HG03175 (cell line): ENCODE measurements around the gene CDH4.

Experiments used
- ATAC-seq: cut with Tn5 transposase; IDR thresholded peaks from one replicate; pipeline ENCODE4 v1.9.1; 2021; ENCODE audit warnings: mild to moderate bottlenecking, moderate library complexity; ENCODE audit not compliant: unreplicated experiment

Gene CDH4

GRCh38 chr20:61924858-61925554 is 672.9 kb downstream of the CDH4 start:
- ATAC-seq, result no peak

GRCh38 chr20:61925555-61926252 is 673.6 kb downstream of the CDH4 start:
- no peak for ATAC-seq

DNA sequence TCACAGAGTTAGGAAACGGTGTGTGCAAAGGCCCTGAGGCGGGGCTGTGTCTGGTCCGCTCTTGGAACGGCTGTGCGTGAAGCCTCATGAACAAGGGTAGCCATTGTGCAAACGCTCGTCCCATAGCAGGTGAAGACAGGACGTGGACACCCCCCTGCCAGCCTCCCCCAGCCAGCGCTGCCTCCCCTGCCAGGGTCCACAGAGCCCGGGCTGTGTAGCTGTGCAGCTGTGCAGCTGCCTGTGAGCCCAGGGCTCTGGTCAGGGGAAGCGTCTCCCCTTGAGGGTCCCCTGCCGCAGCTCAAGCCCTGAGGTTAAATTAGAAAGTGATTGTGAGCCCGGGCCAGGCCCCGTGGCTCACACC is 674.2 kb downstream of the CDH4 start:
- no peak for ATAC-seq

DNA sequence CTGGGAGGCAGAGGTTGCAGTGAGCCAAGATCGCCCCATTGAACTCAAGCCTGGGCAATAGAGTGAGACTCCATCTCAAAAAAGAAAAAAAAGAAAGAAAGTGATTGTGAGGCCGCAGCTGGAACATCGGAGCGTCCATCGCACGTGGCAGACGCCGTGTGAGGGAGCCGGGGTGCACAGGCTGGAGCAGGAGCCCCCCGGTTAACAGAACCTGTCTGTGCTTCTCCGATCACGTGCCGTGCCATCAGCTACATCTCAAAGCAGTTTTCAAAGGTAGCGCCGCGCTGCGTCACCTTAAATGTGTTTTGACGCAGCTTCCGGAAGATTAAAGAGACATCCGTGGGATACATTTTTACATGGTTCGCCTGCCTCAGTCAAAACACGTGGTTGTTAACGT is 674.7 kb downstream of the CDH4 start:
- ATAC-seq, result no peak

- no peak for ATAC-seq
Observed at GRCh38 chr20:61927193-61927825, 675.2 kb downstream of the CDH4 start.

DNA sequence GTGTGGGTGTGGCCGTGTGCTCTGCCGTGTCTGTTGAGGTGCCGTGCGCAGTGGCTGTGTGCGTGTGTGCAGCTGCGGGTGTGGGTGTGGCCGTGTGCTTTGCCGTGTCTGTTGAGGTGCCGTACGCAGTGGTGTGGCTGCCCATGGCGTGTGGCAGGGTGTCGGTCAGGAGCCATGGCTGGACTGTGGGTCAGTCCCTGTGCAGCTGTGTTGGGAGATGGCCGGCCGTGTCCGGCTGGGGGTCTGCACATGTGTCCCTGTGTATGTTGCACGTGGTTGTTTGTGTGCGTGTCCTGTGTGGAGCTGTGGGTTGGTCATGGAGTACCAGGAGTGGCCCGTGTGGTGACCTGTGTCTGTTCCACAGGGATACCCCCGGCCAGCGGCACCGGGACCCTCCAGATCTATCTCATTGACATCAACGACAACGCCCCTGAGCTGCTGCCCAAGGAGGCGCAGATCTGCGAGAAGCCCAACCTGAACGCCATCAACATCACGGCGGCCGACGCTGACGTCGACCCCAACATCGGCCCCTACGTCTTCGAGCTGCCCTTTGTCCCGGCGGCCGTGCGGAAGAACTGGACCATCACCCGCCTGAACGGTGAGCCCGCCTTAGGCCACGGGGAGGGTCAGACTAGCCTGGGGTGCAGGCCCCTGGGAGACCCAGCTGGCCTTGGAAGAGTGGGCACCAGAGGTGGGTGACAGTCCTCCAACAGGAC is 675.9 kb downstream of the CDH4 start:
- ATAC-seq, result no peak

GRCh38 chr20:61929561-61929960 is 677.5 kb downstream of the CDH4 start:
- no peak for ATAC-seq

- ATAC-seq, result no peak
Observed at GRCh38 chr20:61929971-61930666, 678.1 kb downstream of the CDH4 start.

GRCh38 chr20:61930776-61931475 is 678.9 kb downstream of the CDH4 start:
- no peak for ATAC-seq

GRCh38 chr20:61931476-61932198 is 679.6 kb downstream of the CDH4 start:
- no peak for ATAC-seq

- no peak for ATAC-seq
Observed at GRCh38 chr20:61932199-61932592, 680.1 kb downstream of the CDH4 start.

- ATAC-seq, result no peak
Observed at GRCh38 chr20:61932711-61933480, 680.8 kb downstream of the CDH4 start.

GRCh38 chr20:61933481-61933950 is 681.5 kb downstream of the CDH4 start:
- no peak for ATAC-seq

DNA sequence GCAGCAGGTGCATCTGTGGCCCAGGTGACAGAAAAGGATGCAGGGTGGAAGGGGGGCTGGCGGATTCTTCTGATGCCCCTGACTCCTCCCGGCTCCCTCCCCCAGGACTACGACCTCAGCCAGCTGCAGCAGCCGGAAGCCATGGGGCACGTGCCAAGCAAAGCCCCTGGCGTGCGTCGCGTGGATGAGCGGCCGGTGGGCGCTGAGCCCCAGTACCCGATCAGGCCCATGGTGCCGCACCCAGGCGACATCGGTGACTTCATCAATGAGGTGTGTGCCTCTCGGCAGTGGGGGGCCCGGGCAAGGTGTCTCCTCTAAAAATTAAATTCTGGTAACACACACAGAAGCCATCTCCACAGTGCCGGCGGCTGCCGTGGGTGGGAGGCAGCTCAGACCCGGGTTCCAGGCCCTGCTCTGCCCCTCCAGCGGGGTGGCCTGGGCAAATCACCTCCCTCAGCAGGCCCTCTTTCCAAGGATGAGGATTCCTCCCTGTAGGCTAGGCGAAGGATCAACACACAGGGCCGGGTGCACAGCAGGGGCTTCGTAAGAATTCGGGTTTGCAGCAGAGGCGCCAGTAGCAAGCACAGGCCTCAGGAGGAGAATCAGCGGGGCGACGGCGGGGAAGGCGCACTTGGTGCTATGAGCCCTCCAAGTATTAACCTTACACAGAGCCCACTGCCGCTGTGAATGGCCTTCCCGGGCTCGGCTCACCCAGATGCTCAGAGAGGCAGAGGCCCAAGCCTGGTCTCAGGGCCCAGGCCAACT is 682.1 kb downstream of the CDH4 start:
- no peak for ATAC-seq

GRCh38 chr20:61934716-61935530 is 682.9 kb downstream of the CDH4 start:
- ATAC-seq, result no peak

DNA sequence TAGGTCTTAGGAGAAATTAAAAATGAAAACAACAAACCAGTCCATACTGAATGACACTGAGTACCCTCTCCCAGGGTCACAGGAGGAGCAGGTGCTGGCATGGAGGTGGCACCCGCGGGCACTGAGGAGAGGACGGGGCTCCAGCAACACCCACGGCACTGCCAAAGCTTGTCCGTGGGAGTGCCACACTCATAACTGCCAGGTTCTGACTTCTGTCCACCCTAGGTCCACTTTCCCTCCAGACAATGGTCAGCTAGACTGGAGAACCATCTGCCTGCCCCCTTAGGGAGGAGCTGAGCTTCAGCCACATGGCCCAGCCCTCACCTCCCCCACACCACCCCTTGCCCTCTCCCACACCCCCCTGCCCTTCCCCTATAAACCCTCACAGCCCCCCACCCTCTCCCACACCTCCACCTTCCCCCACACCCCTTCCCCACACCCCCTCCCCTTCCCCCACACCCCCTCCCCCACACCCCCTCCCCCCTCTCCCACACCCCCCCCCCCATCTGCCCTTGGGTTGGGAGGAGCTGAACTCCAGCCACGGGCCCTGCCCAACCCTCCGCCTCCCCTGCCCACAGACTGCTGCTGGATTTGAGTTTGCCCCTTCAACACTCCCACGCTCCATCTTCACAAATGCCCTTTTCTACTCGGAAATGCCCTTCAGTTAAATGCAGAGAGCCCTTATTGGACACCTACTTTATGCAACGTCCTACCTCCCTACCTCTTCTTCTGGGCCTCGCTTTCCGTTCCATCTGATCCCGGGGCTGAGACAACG is 684.1 kb downstream of the CDH4 start:
- ATAC-seq, result no peak
